Liver (tissue), 9 donors: ENCODE measurements around the gene PLCB1. TPM values are rescaled to one million over a fixed set of nuclear protein-coding genes. Genes with fewer than 3 reads are reported as not detected.

ENCODE experiments used
- DNase-seq: peaks from one replicate; pipeline ENCODE4 v3.0.0-alpha.2; 2017; ENCODE audit warnings: low spot score
- H3K27ac ChIP-seq, 2 donors: one replicate each; pipeline ENCODE4 v1.7.0; 2013; ENCODE audit warnings: inconsistent platforms in 2 of 2, low read length in 2 of 2, control low read depth in 1 of 2, low read depth in 1 of 2, mild to moderate bottlenecking in 1 of 2
- H3K27me3 ChIP-seq, 4 donors: one replicate each; pipeline versions ENCODE4 v1.6.1 to v1.7.0; 2013; ENCODE audit warnings: low read length in 3 of 4, inconsistent platforms in 1 of 4, mild to moderate bottlenecking in 1 of 4, moderate library complexity in 1 of 4; ENCODE audit not compliant: control insufficient read depth in 4 of 4, insufficient read depth in 4 of 4
- H3K36me3 ChIP-seq, 4 donors: one replicate each; pipeline versions ENCODE4 v1.6.1 to v1.7.0; 2013; ENCODE audit warnings: low read length in 3 of 4, mild to moderate bottlenecking in 3 of 4, low read depth in 1 of 4, moderate library complexity in 1 of 4; ENCODE audit not compliant: control insufficient read depth in 4 of 4, insufficient read depth in 3 of 4
- H3K4me1 ChIP-seq, 4 donors: one replicate each; pipeline versions ENCODE4 v1.6.1 to v1.7.0; 2013; ENCODE audit warnings: low read length in 3 of 4, mild to moderate bottlenecking in 3 of 4, moderate library complexity in 1 of 4; ENCODE audit not compliant: control insufficient read depth in 4 of 4, insufficient read depth in 4 of 4
- H3K4me3 ChIP-seq, 3 donors: one replicate each; pipeline versions ENCODE4 v1.6.1 to v1.7.0; 2013; ENCODE audit warnings: low read length in 3 of 3, control low read depth in 1 of 3, low read depth in 1 of 3, mild to moderate bottlenecking in 1 of 3
- H3K9ac ChIP-seq, 2 donors: one replicate each; pipeline ENCODE4 v1.7.0; 2013; ENCODE audit warnings: low read length in 2 of 2, mild to moderate bottlenecking in 2 of 2, moderate library complexity in 2 of 2, control low read depth in 1 of 2, low read depth in 1 of 2
- H3K9me3 ChIP-seq, 4 donors: one replicate each; pipeline versions ENCODE4 v1.6.1 to v1.7.0; 2013; ENCODE audit warnings: low read length in 3 of 4; ENCODE audit not compliant: control insufficient read depth in 4 of 4
- EGR1 ChIP-seq, 2 donors: IDR thresholded peaks; 2 replicates each; pipeline ENCODE4 v1.6.1; 2016 to 2018; ENCODE audit warnings: antibody characterized with exemption in 2 of 2, low read depth in 2 of 2
- FOXA1 ChIP-seq: IDR thresholded peaks from 2 replicates; pipeline ENCODE4 v1.6.1; 2016; ENCODE audit warnings: antibody characterized with exemption
- FOXA2 ChIP-seq: IDR thresholded peaks from 2 replicates; pipeline ENCODE4 v1.6.1; 2016; ENCODE audit warnings: antibody characterized with exemption
- GABPA ChIP-seq, 2 donors: IDR thresholded peaks in 1 of 2; conservative IDR thresholded peaks in 1 of 2; 2 replicates each; pipeline ENCODE4 v1.6.1; 2016; ENCODE audit warnings: antibody characterized with exemption in 2 of 2, mild to moderate bottlenecking in 1 of 2, moderate library complexity in 1 of 2
- HNF4A ChIP-seq, 2 donors: conservative IDR thresholded peaks; 2 replicates each; pipeline ENCODE4 v1.6.1; 2016; ENCODE audit warnings: antibody characterized with exemption in 2 of 2, mild to moderate bottlenecking in 2 of 2
- HNF4G ChIP-seq: IDR thresholded peaks from 2 replicates; pipeline ENCODE4 v1.6.1; 2016; ENCODE audit warnings: antibody characterized with exemption
- JUND ChIP-seq, 2 donors: IDR thresholded peaks; 2 replicates each; pipeline ENCODE4 v1.6.1; 2016; ENCODE audit warnings: antibody characterized with exemption in 2 of 2
- NR2F2 ChIP-seq: IDR thresholded peaks from 2 replicates; pipeline ENCODE4 v1.6.1; 2016; ENCODE audit warnings: antibody characterized with exemption
- RXRA ChIP-seq, 2 donors: IDR thresholded peaks; 2 replicates each; pipeline ENCODE4 v1.6.1; 2017 to 2018; ENCODE audit warnings: antibody characterized with exemption in 2 of 2, mild to moderate bottlenecking in 1 of 2
- SP1 ChIP-seq: IDR thresholded peaks from 2 replicates; pipeline ENCODE4 v1.6.1; 2018; ENCODE audit warnings: antibody characterized with exemption, mild to moderate bottlenecking
- TAF1 ChIP-seq: conservative IDR thresholded peaks from 2 replicates; pipeline ENCODE4 v1.6.1; 2016; ENCODE audit warnings: antibody characterized with exemption, mild to moderate bottlenecking
- YY1 ChIP-seq: IDR thresholded peaks from 2 replicates; pipeline ENCODE4 v1.6.1; 2016; ENCODE audit warnings: antibody characterized with exemption, mild to moderate bottlenecking
- ZBTB33 ChIP-seq: IDR thresholded peaks from 2 replicates; pipeline ENCODE4 v1.6.1; 2016; ENCODE audit warnings: antibody characterized with exemption
- WGBS: extraction: QIAGEN DNeasy Blood & Tissue Kit; methylation state at CpG from one replicate; pipeline ENCODE4 v1.1.7; 2013; 5-methylcytosine and 5-hydroxymethylcytosine counted together
- polyA plus RNA-seq, 2 donors: library from polyadenylated mRNA; stranded (reverse) in 1 of 2; unstranded in 1 of 2; fragments of 200-250 nt in 1 of 2; fragments of >200 nt in 1 of 2; fragmentation: Nextera tagmentation in 1 of 2; extraction: Ambion mirVana in 1 of 2; gene quantifications; one replicate each; pipeline versions ENCODE4 v1.2.1 to v1.2.3, GENCODE V29; 2013 to 2015
- total RNA-seq, 2 donors: library from RNA; depleted of rRNA; stranded (reverse); fragments of >200 nt; gene quantifications; one replicate each; pipeline ENCODE4 v1.2.3, GENCODE V29; 2014
- TF ChIP-seq, protein P1 (sequence below): IDR thresholded peaks from 2 replicates; pipeline ENCODE4 v1.6.1; 2016; ENCODE audit warnings: antibody characterized with exemption
- TF ChIP-seq, protein P2 (sequence below): IDR thresholded peaks from 2 replicates; pipeline ENCODE4 v1.6.1; 2016; ENCODE audit warnings: antibody characterized with exemption, mild to moderate bottlenecking
- TF ChIP-seq, protein P3 (sequence below): fragments of 150-350 bp; IDR thresholded peaks from 2 replicates; pipeline ENCODE4 v1.5.1; 2017; ENCODE audit warnings: improper control_type of control experiment, low read depth, low read length; ENCODE audit not compliant: missing input control
- TF ChIP-seq, protein P4 (sequence below): IDR thresholded peaks from 2 replicates; pipeline ENCODE4 v1.6.1; 2016; ENCODE audit warnings: antibody characterized with exemption
- donor health status: healthy.
- donor health status: healthy.
- donor health status: healthy.
- donor health status: healthy.
- donor health status: healthy.

The PLCB1 gene
- total and polyA plus RNA-seq, 4 donors: 3.7 to 13.5 (median 5.9) TPM

GRCh38 chr20:8385247-8385646 is 253.2 kb downstream of the PLCB1 start:
- 76% methylated on average over 3 of the region's 3 CpGs for WGBS
- no peak for DNase-seq
- Histone ChIP-seq H3K9me3 (no peaks in the 10 kb centered on the region), H3K4me1 (peaks cover 0 to 4% (median 3%) of the 10 kb centered on the region in 4 donors), H3K36me3 (no peaks in the 10 kb centered on the region), H3K4me3 (no peak overlapping the region), H3K27me3 (no peaks in the 10 kb centered on the region), H3K9ac (no peak overlapping the region), H3K27ac (no peak overlapping the region)
- no peak for TF ChIP-seq HNF4A (conservative IDR thresholded peaks at IDR 0.05)
- TF ChIP-seq HNF4G: no peak
- TF ChIP-seq, protein P1, sequence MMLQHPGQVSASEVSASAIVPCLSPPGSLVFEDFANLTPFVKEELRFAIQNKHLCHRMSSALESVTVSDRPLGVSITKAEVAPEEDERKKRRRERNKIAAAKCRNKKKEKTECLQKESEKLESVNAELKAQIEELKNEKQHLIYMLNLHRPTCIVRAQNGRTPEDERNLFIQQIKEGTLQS: no peak
- TF ChIP-seq TAF1: no peak
- no peak for TF ChIP-seq YY1
- TF ChIP-seq, protein P2, sequence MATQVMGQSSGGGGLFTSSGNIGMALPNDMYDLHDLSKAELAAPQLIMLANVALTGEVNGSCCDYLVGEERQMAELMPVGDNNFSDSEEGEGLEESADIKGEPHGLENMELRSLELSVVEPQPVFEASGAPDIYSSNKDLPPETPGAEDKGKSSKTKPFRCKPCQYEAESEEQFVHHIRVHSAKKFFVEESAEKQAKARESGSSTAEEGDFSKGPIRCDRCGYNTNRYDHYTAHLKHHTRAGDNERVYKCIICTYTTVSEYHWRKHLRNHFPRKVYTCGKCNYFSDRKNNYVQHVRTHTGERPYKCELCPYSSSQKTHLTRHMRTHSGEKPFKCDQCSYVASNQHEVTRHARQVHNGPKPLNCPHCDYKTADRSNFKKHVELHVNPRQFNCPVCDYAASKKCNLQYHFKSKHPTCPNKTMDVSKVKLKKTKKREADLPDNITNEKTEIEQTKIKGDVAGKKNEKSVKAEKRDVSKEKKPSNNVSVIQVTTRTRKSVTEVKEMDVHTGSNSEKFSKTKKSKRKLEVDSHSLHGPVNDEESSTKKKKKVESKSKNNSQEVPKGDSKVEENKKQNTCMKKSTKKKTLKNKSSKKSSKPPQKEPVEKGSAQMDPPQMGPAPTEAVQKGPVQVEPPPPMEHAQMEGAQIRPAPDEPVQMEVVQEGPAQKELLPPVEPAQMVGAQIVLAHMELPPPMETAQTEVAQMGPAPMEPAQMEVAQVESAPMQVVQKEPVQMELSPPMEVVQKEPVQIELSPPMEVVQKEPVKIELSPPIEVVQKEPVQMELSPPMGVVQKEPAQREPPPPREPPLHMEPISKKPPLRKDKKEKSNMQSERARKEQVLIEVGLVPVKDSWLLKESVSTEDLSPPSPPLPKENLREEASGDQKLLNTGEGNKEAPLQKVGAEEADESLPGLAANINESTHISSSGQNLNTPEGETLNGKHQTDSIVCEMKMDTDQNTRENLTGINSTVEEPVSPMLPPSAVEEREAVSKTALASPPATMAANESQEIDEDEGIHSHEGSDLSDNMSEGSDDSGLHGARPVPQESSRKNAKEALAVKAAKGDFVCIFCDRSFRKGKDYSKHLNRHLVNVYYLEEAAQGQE: no peak

- DNase-seq: no peak
- H3K27ac ChIP-seq: no peak overlapping the region
- H3K4me3 ChIP-seq: no peak overlapping the region
- H3K9ac ChIP-seq: no peak overlapping the region
- no peaks in the 10 kb centered on the region for H3K36me3 ChIP-seq
- H3K4me1 ChIP-seq: peaks cover 0 to 4% (median 3%) of the 10 kb centered on the region in 4 donors
- TF ChIP-seq HNF4A (conservative IDR thresholded peaks at IDR 0.05) (no peak), EGR1 (IDR thresholded peaks at IDR 0.05; ENCODE audit: low read depth in 2 of 2) (no peak), FOXA1 (no peak), YY1 (no peak), GABPA (IDR thresholded peaks at IDR 0.05 in 1 of 2, conservative IDR thresholded peaks at IDR 0.05 in 1 of 2) (no peak), JUND (IDR thresholded peaks at IDR 0.05) (no peak), SP1 (no peak), FOXA2 (no peak), ZBTB33 (no peak), HNF4G (no peak), TAF1 (no peak), NR2F2 (no peak), RXRA (IDR thresholded peaks at IDR 0.05) (no peak)
- TF ChIP-seq, protein P3, sequence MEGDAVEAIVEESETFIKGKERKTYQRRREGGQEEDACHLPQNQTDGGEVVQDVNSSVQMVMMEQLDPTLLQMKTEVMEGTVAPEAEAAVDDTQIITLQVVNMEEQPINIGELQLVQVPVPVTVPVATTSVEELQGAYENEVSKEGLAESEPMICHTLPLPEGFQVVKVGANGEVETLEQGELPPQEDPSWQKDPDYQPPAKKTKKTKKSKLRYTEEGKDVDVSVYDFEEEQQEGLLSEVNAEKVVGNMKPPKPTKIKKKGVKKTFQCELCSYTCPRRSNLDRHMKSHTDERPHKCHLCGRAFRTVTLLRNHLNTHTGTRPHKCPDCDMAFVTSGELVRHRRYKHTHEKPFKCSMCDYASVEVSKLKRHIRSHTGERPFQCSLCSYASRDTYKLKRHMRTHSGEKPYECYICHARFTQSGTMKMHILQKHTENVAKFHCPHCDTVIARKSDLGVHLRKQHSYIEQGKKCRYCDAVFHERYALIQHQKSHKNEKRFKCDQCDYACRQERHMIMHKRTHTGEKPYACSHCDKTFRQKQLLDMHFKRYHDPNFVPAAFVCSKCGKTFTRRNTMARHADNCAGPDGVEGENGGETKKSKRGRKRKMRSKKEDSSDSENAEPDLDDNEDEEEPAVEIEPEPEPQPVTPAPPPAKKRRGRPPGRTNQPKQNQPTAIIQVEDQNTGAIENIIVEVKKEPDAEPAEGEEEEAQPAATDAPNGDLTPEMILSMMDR: no peak
- TF ChIP-seq, protein P4, sequence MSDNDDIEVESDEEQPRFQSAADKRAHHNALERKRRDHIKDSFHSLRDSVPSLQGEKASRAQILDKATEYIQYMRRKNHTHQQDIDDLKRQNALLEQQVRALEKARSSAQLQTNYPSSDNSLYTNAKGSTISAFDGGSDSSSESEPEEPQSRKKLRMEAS: no peak
- TF ChIP-seq, protein P1: no peak
- TF ChIP-seq, protein P2: no peak
- H3K9me3 ChIP-seq: no peaks in the 10 kb centered on the region
- 76% methylated on average over 3 of the region's 3 CpGs for WGBS
- H3K27me3 ChIP-seq: no peaks in the 10 kb centered on the region
Measured at GRCh38 chr20:8386991-8387390, 254.9 kb downstream of the PLCB1 start.
